Epidermal melanocyte (primary cell): ENCODE results near the gene ADCY7.
"Not testable (repeated sequence)": the region's sequence is repeated elsewhere in the genome, so short reads cannot be mapped to it uniquely, and the experiment has no call there.

Source experiments
- DNase-seq: peaks from one replicate; pipeline ENCODE4 v3.0.0; 2011; ENCODE audit warnings: low spot score; ENCODE audit not compliant: insufficient read length

The ADCY7 gene

GRCh38 chr16:50334106-50334975 lies 68.0 kb downstream of the ADCY7 start:
- no peak for DNase-seq

GRCh38 chr16:50335196-50335958 lies 69.0 kb downstream of the ADCY7 start:
- DNase-seq, result no peak

- DNase-seq, result no peak
Observed at GRCh38 chr16:50336884-50337283, 70.5 kb downstream of the ADCY7 start.

- DNase-seq, result no peak
Observed at GRCh38 chr16:50338371-50339231, 72.2 kb downstream of the ADCY7 start.

- no peak for DNase-seq
Observed at GRCh38 chr16:50340578-50340977, 74.2 kb downstream of the ADCY7 start.

- not testable (repeated sequence) for DNase-seq
Observed at GRCh38 chr16:50343566-50343965, 77.2 kb downstream of the ADCY7 start.

- DNase-seq, result not testable (repeated sequence)
Observed at GRCh38 chr16:50345210-50345609, 78.9 kb downstream of the ADCY7 start.

GRCh38 chr16:50351116-50351515 lies 84.8 kb downstream of the ADCY7 start:
- DNase-seq, result no peak

- no peak for DNase-seq
Observed at GRCh38 chr16:50351952-50352351, 85.6 kb downstream of the ADCY7 start.

GRCh38 chr16:50354082-50354481 lies 87.7 kb downstream of the ADCY7 start:
- DNase-seq, result no peak

- no peak for DNase-seq
Observed at GRCh38 chr16:50354629-50355456, 88.5 kb downstream of the ADCY7 start.

- no peak for DNase-seq
Observed at GRCh38 chr16:50359626-50360025, 93.3 kb downstream of the ADCY7 start.

- DNase-seq, result no peak
Observed at GRCh38 chr16:50360033-50360778, 93.9 kb downstream of the ADCY7 start.

- no peak for DNase-seq
Observed at GRCh38 chr16:50360779-50361178, 94.4 kb downstream of the ADCY7 start.

- DNase-seq, result no peak
Observed at GRCh38 chr16:50363656-50364055, 97.3 kb downstream of the ADCY7 start.

GRCh38 chr16:50365791-50366575 lies 99.6 kb downstream of the ADCY7 start:
- no peak for DNase-seq
